Suprapubic skin (tissue), 3 donors: Measurements from ENCODE around the gene TYROBP.

Experiments
- POLR2A ChIP-seq, 2 donors: fragments of 450-650 bp; IDR thresholded peaks; one replicate each; pipeline ENCODE4 v1.6.1; 2017; ENCODE audit warnings: antibody characterized with exemption in 2 of 2, mild to moderate bottlenecking in 2 of 2, moderate library complexity in 2 of 2
- TF ChIP-seq, protein P1 (sequence below), 2 donors: fragments of 200-600 bp in 1 of 2; fragments of 450-650 bp in 1 of 2; sonication (generic) in 1 of 2; IDR thresholded peaks; one replicate each; pipeline ENCODE4 v1.5.1; 2016 to 2019; ENCODE audit warnings: antibody characterized with exemption in 2 of 2, mild to moderate bottlenecking in 1 of 2, moderate library complexity in 1 of 2

DNA sequence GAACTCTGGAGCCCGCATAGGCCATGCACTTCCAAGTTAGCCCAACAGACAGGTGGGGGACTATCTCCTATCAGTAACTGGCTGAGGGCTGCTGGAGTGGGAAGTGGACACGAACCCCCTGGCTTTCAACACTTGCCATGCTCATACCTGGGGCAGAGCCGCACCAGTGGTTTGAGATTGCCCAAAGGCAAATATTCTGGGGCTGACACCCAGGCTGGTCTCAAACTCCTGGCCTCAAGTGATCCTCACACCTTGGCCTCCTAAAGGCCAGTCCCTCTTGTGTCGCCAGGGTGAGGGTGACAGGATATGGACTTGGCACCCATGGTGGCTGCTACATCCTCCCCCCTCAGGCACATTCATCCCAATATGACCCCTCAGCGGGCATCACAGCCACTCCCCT lies 20.9 kb downstream of the TYROBP start:
- TF ChIP-seq POLR2A (IDR thresholded peaks at IDR 0.05), result no peak
- TF ChIP-seq, protein P1, sequence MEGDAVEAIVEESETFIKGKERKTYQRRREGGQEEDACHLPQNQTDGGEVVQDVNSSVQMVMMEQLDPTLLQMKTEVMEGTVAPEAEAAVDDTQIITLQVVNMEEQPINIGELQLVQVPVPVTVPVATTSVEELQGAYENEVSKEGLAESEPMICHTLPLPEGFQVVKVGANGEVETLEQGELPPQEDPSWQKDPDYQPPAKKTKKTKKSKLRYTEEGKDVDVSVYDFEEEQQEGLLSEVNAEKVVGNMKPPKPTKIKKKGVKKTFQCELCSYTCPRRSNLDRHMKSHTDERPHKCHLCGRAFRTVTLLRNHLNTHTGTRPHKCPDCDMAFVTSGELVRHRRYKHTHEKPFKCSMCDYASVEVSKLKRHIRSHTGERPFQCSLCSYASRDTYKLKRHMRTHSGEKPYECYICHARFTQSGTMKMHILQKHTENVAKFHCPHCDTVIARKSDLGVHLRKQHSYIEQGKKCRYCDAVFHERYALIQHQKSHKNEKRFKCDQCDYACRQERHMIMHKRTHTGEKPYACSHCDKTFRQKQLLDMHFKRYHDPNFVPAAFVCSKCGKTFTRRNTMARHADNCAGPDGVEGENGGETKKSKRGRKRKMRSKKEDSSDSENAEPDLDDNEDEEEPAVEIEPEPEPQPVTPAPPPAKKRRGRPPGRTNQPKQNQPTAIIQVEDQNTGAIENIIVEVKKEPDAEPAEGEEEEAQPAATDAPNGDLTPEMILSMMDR (IDR thresholded peaks at IDR 0.05), result no peak
